Measurements from ENCODE around the gene VPREB1.
"Not testable (repeated sequence)": the region's sequence is repeated elsewhere in the genome, so short reads cannot be mapped to it uniquely, and the experiment has no call there.

VPREB1 gene, protein sequence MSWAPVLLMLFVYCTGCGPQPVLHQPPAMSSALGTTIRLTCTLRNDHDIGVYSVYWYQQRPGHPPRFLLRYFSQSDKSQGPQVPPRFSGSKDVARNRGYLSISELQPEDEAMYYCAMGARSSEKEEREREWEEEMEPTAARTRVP

DNA sequence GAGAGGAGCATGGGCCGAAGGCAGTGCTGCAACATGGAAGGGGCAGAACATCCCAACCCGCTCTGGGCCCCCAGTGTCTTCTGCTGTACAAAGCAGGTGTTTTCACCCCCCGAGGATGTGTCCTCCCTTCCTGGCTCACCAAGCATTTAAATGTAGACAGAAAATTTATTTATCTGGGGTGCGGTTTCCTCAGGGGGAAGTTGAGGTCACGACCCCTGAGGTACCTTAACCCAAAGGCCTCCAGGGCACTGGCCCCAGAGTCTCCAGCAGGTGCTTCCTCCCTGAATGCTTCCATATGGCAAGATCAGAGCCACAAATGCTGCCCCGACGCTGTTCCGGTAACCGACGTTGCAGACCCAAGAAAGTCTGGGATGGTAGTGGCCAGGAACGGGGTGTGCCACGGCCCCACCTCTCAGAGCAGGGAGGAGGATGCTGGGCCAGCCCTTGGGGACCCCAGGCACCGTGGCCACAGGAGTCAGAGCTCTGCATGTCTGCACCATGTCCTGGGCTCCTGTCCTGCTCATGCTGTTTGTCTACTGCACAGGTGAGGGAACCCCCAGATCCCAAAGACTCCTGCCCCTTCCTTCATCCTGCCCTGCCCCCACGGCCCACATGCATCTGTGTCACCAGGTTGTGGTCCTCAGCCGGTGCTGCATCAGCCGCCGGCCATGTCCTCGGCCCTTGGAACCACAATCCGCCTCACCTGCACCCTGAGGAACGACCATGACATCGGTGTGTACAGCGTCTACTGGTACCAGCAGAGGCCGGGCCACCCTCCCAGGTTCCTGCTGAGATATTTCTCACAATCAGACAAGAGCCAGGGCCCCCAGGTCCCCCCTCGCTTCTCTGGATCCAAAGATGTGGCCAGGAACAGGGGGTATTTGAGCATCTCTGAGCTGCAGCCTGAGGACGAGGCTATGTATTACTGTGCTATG, at the start of gene VPREB1:
VPREB1 (plus strand) TSS at position 471 of the 935 bp plus-strand sequence; CDS start at position 499, 28 bp downstream.
- in situ Hi-C loops (cut with MboI; ENCODE audit: low sequenced_read_pairs) = no loop called here

DNA sequence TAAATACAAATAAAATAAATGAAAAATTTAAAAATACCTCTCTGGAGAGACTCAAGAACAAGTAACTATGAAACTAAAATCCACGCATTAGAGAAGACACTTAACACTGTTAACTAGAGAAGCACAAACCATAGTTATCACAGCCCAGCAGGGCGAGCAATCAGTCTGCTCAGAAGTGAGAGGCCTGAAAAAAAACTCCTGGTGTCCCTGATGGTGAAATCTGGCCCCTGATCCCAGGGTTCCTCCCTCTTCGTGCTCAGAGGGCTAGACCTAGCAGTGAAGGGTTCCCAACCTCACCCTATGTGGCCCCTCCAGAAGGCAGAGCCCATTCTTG, 49.7 kb upstream of the VPREB1 start:
- in situ Hi-C loops (cut with MboI; ENCODE audit: low sequenced_read_pairs) = no loop called here

DNA sequence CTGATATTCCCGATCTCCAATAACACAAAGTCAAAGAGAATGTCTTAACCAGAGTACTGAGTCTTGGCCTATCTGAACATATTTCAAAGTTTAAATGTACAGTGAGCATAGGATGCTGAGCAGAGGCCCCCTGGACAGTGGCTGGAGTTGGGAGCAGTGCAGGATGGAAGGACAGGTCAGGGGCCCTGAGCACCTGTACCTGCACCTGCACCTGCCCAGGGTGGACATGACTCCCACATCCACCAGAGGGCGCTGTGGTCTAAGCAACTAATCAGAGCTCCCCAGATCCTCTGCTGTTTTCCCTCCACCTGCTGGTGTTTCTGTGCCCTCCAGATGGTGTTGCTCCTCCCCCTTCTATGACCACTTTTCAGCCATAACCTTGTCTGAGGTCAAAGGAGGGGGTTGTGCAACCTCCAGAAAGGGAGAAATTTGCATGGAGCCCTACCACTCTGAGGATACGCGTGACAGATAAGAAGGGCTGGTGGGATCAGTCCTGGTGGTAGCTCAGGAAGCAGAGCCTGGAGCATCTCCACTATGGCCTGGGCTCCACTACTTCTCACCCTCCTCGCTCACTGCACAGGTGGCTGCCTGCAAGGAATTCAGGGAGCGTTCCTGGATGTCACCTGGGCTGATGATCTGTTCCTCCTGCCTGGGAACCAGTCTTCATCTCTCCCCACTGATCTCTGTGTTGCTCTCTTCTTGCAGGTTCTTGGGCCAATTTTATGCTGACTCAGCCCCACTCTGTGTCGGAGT, 49.1 kb upstream of the VPREB1 start:
- in situ Hi-C loops (cut with MboI; ENCODE audit: low sequenced_read_pairs) = no loop called here

DNA sequence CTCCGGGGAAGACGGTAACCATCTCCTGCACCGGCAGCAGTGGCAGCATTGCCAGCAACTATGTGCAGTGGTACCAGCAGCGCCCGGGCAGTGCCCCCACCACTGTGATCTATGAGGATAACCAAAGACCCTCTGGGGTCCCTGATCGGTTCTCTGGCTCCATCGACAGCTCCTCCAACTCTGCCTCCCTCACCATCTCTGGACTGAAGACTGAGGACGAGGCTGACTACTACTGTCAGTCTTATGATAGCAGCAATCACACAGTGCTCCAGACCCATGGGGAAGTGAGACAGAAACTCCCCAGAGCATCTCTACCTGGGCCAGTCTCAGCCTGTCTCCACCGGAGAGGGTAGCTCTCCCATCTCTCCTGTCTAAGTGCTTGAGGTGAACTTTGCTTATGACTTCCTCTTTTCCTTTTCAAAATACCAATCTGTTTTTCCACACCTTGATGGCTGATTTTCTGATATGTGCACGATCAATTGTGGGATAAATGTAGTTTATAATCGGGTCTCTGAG, 48.5 kb upstream of the VPREB1 start:
- in situ Hi-C loops (cut with MboI; ENCODE audit: low sequenced_read_pairs) = no loop called here

DNA sequence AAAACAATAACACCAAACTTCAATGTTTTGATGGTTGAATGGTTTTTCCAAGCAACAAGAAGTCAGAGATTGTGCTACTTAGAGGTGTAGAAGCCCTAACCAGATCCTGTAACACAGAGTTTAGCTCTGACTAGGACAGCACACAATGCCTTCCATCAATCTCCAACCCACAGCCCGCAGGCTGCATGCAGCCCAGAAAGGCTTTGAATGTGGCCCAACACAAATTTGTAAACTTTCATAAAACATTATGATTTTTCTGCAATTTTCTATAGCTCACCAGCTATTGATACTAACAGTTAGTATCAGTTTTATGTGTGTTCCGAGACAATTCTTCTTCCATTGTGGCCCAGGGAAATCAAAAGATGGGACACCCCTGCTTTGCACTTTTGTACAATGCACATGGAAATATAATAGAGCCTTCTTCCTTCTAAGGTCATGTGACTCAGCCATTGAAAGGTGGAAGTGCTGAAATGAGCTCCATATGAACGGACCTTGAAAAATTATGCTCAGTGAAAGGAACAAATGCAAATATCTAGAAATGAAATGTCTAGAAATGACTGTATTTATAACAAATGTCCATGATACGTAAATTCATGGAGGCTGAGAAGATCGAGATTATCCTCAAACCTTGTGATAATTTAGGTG, 47.6 kb upstream of the VPREB1 start:
- in situ Hi-C loops (cut with MboI; ENCODE audit: low sequenced_read_pairs) = no loop called here

DNA sequence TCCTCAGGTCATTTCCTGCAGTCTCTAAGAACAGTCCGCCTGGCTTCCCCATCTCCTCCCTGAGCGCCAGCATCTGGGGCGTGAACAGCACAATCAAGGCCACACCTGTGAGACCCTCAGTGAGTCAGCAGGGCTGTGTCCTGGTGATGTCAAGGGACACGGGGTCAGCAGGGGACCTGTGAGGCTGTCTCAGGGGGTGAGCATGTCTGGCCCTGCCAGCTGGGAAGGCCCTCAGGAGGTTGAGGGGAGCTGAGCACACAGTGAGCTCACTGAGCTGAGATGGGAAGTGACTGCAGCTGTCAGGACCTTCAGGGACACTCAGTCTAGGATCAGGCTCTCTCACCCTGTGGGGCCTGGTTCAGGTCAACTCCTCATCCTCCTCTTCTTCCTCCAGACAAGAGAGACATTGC, 46.6 kb upstream of the VPREB1 start:
- in situ Hi-C loops (cut with MboI; ENCODE audit: low sequenced_read_pairs) = no loop called here

DNA sequence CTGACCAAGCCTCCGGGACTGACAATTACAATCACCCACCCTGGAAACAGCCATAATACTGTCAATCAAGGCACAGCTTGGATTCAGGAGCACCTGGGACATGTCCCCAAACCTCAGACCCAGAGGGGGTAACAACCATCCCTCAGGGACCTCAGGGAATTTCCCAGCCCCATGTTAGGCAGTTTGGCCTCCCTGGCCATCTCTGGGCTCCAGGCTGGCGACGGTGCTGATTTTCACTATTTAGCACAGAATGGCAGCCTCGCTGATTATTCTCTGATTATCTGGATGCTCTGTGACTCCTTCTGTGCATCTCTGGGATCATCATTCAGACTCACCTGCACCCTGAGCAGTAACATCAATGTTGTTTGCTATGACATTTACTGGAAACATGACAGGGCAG, 45.8 kb upstream of the VPREB1 start:
- in situ Hi-C loops (cut with MboI; ENCODE audit: low sequenced_read_pairs) = no loop called here

DNA sequence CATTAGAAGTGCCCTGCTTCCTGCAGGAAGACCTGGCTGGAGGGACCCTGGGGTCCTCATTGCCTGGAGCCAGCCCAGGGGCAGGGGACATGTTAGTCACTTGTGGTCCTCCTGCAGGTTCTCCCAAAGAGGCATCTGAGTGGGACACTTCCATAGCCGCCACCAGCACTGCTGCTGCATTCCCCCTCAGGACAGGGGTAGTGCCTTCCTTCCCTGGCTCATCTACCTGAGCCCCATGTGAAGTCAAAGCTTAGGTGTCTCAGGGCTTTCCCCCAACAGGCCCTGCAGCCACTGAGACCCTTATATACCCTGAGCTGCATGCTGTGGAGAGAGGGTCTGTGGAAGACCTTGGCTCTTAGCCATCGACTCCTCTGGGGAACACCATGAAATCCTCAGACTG, 45.0 kb upstream of the VPREB1 start:
- in situ Hi-C loops (cut with MboI; ENCODE audit: low sequenced_read_pairs) = no loop called here

DNA sequence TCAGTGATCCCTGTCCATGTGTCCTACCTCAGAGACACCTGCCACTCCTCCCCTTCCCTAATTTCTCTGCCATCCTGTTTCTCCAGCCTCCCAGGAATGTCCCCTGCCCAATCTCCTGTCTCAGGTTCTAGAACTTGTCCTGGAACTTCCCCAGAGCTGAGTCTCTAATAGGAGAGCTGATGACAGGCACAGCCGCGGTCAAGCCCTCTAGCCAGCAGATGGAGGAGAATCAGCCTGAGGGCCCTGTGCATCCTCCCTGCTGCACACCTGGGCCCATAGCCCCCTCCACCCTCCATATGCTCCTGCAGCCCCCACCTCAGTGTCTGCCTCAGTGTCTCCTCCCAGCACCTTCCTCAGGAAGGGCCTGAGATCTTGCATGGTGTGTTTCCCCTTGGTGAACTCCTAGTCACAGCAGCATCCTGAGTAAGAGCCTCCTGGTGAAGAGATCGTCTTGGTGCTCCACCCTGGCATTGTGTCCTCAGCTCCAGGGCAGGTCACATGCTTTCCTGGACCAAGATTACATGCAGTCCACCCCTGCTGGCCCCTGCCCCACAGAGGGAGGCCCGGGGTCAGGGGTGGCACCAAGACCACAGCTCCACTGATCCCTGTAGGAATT, 43.9 kb upstream of the VPREB1 start:
- in situ Hi-C loops (cut with MboI; ENCODE audit: low sequenced_read_pairs) = no loop called here

DNA sequence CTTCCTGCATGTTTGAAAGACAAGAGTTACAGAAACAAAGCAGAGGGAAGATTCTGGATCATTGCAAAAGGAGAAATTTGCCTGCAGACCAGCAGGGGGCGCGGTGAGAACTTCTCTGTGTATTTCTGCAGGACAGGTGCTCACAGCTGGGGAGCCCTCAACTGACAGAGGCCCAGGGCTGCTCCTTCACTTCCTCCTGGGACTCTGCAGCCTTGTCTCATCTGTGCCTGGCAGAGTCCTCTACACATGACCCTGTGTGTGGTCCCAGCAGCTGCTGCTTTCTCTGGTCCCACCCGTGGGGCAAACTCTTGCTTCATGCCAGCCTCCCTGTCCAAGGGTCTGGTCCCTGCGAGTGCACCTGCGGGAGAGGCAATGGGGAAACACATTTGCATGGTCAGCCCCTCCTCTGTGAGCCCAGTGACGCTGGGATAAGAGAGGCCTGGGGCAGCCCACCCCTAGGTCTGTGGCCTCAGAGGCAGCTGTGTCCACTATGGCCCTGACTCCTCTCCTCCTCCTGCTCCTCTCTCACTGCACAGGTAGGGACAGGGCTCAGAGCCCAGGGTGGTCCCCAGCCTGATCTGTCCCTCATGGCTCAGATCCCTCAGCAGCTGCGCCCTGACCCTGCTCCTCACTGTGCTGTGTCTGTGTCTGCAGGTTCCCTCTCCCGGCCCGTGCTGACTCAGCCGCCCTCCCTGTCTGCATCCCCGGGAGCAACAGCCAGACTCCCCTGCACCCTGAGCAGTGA, 43.2 kb upstream of the VPREB1 start:
- in situ Hi-C loops (cut with MboI; ENCODE audit: low sequenced_read_pairs) = no loop called here

DNA sequence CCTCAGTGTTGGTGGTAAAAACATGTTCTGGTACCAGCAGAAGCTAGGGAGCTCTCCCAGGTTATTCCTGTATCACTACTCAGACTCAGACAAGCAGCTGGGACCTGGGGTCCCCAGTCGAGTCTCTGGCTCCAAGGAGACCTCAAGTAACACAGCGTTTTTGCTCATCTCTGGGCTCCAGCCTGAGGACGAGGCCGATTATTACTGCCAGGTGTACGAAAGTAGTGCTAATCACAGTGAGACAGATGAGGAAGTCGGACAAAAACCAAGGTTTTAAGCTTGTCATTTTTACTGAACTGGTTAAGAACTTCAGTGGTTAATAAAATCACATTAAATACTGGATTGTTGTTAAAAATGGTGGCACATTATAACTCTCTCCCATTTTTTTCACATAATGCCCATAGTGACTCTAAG, 42.6 kb upstream of the VPREB1 start:
- in situ Hi-C loops (cut with MboI; ENCODE audit: low sequenced_read_pairs) = no loop called here

DNA sequence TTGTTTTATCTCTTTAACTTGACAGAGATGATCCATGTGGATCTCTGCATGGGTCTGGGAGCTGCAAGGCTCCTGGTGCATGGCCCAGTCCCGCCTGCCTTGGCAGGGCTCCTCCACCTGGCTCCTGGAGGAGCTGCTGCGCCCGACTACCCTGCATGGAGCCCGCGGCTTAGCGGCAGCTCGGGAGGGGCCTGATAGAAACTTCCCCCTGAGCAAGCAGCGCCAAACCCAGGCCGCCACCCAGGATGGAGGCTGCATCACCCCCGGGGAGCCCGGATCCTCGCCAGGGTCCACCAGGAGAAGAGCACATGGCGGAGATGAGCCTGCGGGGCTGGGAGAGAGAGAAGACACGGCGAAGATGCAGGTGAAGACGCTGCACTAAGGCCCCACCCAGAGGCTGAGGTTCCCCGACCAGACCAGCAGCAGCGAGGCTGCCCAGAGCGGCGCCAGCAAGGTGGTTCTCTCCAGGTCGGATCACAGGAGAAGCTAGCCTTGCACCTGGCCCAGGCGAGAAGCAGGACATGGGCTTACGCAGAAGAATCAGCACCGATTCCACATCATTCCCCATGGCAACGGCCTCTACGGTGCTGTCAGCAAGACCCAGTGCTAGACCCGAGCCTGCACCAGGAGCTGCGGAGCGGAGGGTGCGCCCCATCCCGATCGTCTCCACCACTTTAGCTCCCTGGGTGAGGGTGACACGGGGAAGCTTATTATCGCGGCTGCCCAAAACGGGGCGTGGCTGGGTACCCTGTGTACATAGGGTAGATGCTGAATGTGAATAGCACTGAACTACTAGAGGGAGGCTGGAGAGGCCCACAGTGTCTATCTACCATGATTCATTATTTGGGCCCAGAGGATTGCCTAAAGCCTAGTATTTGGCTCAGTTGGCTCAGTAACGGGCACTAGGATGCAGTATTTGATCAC, 41.3 kb upstream of the VPREB1 start:
- in situ Hi-C loops (cut with MboI; ENCODE audit: low sequenced_read_pairs) = no loop called here

DNA sequence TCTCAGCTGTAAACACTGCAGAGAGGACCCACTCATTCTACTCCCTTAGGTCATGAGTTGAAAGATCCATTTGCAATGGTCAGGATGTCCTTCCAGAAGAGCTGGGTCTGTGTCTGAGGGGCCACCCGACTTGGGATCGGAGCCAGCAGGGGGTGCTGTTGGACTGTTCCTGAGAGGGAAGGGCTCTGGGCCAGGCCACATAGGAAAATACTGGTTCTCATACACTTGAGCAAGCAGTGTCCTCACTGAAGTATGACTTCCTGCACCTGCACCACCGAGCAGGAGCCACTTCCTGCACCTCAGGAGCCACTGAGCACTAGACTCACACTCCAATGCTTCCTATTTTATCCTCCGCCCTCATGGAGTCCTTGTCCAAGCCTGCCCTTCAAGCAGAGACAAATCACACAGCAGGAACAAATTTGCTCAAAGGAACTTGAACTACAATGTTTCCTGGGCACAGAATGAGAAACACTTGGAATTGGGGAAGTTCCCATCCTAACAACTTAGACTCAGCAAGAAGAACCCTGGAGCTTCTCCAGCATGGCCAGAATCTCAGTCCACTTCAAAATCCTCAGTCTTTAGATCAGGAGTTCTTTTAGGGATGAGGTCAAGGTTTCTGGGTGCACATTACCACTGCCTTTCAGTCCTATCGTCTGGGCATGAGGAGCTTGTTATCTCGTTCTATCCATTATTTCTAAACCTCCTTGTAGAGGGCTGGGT, 36.6 kb upstream of the VPREB1 start:
- in situ Hi-C loops (cut with MboI; ENCODE audit: low sequenced_read_pairs) = no loop called here

DNA sequence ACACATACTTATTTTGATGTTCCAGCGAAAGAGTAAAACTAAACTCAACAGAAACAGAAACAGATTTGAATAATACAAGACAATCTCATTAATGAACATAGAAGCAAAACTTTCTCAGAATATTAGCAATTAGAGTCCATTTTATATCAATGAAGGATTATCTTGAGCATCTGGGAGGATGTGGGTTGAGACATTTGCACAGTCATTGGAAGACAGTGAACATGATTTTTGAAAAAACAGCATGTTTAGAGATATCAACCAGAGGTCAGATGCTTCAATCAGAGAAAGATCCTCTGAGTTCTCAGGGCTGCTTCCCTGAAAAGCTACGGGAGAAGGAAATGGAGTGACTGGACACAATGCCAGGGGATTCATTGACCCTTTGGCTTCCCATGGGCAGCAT, 35.9 kb upstream of the VPREB1 start:
- in situ Hi-C loops (cut with MboI; ENCODE audit: low sequenced_read_pairs) = no loop called here

DNA sequence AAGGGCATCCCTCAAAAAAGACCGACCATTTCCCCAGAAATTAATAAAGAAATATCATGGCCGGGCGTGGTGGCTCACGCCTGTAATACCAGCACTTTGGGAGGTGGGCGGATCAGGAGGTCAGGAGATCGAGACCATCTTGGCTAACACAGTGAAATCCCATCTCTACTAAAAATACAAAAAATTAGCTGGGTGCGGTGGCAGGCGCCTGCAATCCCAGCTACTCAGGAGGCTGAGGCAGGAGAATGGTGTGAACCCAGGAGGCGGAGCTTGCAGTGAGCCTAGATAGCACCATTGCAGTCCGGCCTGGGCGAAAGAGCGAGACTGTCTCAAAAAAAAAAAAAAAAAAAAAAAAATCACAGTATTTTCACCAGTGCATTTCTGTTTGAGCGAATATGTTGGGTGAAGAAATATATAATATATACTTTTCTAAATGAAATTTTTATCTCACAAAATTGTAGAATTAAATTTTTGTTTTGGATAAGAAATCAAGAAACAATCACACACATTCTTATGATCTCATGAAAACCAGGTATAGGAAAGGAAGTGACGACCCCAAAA, 35.4 kb upstream of the VPREB1 start:
- in situ Hi-C loops (cut with MboI; ENCODE audit: low sequenced_read_pairs) = not testable (repeated sequence)

DNA sequence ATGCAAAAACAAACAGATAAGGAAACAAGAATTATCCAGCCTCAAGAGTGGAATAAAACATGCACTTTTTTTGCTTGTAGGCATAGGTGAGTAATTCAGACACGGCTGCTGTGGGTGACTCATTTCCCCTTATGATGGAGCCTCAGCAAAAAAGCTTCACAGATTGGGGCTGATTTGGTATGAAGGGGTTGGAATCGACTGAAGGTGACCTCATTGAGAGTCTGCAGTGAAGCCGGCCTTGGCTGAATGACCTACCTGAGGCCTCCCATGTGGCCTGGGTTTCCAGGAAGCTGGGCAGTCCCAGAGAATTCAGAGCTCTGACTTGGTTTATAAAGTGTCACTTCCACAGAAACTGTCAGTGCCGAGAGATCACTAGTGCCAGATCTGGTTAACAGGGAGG, 34.2 kb upstream of the VPREB1 start:
- in situ Hi-C loops (cut with MboI; ENCODE audit: low sequenced_read_pairs) = no loop called here

DNA sequence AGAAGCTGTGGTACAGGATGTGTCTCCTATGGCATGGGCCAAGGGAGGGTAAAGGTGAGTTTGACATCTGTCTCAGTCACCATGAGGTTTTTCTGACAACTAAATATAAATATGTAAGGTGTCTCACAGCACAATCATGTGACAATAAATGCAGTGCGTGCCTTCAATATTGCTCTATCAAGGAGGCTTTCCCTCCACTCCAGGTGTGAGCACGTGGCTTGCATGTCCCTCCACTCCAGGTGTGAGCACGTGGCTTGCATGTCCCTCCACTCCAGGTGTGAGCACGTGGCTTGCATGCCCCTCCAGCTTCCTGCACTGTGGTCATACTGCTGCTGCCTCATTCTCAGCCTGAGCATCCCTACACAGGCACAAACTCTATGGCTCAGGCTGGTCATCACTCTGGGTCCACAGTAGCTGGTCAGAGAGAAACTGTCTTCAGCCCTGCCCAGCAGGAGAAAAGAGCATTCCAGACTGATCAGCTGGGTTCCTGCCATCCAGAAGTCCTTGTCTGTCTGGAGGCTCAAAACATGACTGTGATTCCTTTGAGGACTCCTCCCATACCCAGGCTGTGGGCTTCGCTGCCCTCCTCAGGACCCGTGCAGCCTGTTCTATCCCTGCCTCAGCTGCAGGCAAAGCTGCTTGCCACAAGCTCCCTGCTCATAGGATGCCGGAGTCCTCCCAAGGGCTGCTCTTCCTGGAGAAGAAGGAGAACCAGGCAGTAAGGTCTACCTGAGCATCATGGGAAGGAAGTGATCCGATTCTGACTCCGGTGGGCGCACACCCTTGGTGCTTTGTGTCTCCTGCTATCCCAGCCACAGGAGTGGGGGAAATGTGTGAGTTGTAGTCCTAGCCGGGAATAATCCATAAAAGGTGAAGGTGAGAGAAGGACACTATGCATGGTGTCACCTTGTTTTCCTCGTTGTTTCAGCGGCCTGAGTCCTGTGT, 33.4 kb upstream of the VPREB1 start:
- in situ Hi-C loops (cut with MboI; ENCODE audit: low sequenced_read_pairs) = no loop called here

All from HL-60/S4 (cell line).